ENCODE measurements around the gene JOSD2. TPM values are rescaled to one million over a fixed set of nuclear protein-coding genes. Genes with fewer than 3 reads are reported as not detected.

JOSD2 gene
- total RNA-seq, 1 donor from 2014 or later: 19.1 TPM

DNA sequence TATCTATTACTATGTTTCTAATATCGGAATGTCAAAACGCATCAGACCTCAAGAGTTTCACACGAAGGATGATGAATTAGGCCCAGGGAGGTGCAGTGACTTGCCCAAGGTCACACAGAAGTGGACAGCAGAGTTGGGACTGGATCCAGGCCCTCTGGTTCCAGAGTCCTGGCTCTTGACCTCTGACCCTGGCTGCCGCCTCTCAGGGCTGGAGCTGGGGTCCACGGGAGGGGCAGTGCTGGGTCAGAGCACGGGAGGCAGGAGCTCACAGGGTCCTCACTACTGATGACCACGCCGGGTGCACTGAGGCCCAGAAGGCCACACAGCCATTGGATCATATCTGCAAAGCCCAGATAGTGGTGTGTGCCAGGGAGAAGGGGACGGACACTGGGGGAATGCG is 11.9 kb upstream of the JOSD2 start:
- H3K9me3 Mint-ChIP-seq (ENCODE audit: unreplicated experiment): peaks cover 2% of the 10 kb centered on the region
- H3K36me3 Mint-ChIP-seq (ENCODE audit: unreplicated experiment): no peaks in the 10 kb centered on the region
- no peak for DNase-seq
- H3K27ac Mint-ChIP-seq (ENCODE audit: unreplicated experiment): no peak overlapping the region
- H3K4me3 Mint-ChIP-seq (ENCODE audit: unreplicated experiment): no peak overlapping the region
- H3K27me3 Mint-ChIP-seq (ENCODE audit: unreplicated experiment): peaks cover 4% of the 10 kb centered on the region
- H3K4me1 Mint-ChIP-seq (ENCODE audit: low read depth, unreplicated experiment): no peaks in the 10 kb centered on the region
- TF ChIP-seq, protein P1, sequence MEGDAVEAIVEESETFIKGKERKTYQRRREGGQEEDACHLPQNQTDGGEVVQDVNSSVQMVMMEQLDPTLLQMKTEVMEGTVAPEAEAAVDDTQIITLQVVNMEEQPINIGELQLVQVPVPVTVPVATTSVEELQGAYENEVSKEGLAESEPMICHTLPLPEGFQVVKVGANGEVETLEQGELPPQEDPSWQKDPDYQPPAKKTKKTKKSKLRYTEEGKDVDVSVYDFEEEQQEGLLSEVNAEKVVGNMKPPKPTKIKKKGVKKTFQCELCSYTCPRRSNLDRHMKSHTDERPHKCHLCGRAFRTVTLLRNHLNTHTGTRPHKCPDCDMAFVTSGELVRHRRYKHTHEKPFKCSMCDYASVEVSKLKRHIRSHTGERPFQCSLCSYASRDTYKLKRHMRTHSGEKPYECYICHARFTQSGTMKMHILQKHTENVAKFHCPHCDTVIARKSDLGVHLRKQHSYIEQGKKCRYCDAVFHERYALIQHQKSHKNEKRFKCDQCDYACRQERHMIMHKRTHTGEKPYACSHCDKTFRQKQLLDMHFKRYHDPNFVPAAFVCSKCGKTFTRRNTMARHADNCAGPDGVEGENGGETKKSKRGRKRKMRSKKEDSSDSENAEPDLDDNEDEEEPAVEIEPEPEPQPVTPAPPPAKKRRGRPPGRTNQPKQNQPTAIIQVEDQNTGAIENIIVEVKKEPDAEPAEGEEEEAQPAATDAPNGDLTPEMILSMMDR (IDR thresholded peaks at IDR 0.05; ENCODE audit: partially characterized antibody, unreplicated experiment): no peak

DNA sequence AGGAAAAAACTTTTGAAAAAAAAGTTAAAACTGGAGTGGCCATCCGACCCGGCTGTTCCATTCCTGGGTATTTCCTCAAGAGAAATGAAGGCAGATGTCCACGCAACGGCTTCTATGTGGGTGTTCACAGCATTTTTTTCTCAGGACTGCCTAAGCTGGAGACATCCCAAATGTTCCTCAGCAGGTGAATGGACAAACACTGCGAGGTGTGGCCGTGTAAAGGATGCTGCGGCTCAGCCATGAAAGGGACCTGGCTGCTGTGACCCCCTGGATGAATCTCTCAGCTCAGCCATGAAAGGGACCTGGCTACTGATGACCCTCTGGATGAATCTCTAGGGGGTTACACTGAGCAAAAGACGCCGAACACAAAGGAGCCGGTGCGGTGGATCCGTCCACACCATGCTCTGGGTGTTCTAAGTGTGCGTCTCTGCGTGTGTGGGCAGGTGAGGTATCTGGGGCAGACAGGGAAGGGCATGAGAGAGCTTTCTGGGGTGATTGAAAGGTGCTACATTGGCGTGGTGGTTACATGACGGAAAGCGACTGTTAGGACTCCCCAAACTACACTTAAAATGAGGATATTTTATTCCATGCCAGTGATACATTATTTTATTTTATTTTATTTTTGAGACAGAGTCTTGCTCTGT is 10.0 kb upstream of the JOSD2 start:
- no peak overlapping the region for H3K4me3 Mint-ChIP-seq (ENCODE audit: unreplicated experiment)
- H3K27me3 Mint-ChIP-seq (ENCODE audit: unreplicated experiment): peaks cover 4% of the 10 kb centered on the region
- no peak overlapping the region for H3K27ac Mint-ChIP-seq (ENCODE audit: unreplicated experiment)

DNA sequence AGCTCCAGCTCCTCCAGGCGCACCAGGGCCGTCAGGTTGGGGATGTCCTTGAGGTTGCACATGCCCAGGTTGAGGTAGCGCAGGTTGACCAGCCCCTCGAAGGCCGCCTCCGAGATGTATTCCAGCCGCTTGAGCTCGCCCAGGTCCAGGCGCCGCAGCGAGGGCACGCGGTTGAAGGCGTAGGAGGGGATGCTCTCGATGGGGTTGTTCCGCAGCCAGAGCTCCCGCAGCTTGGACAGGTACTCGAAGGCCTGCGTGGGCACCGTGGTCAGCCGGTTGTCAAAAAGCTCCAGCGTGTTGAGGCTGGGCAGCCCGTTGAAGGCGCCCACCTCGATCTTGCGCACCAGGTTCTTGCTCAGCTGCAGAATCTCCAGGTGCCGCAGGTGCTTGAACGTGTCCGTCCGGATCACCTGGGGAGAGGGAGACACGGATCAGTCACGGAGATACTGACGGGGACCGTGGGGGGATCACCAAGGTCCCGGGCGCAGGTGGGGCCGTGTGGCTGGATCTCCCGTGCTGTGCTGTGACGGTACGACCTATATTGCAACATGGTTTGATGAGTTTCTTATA is 8.1 kb upstream of the JOSD2 start:
- DNase-seq: no peak
- Mint-ChIP-seq H3K4me1 (ENCODE audit: low read depth, unreplicated experiment) (peaks cover 2% of the 10 kb centered on the region), H3K27me3 (ENCODE audit: unreplicated experiment) (peaks cover 6% of the 10 kb centered on the region), H3K4me3 (ENCODE audit: unreplicated experiment) (no peak overlapping the region), H3K27ac (ENCODE audit: unreplicated experiment) (no peak overlapping the region), H3K36me3 (ENCODE audit: unreplicated experiment) (no peaks in the 10 kb centered on the region), H3K9me3 (ENCODE audit: unreplicated experiment) (peaks cover 2% of the 10 kb centered on the region)
- TF ChIP-seq, protein P1 (IDR thresholded peaks at IDR 0.05; ENCODE audit: partially characterized antibody, unreplicated experiment): no peak

More for the DNA sequence above, 10.0 kb upstream of the JOSD2 start:
- DNase-seq: no peak
- H3K36me3 Mint-ChIP-seq (ENCODE audit: unreplicated experiment): no peaks in the 10 kb centered on the region
- TF ChIP-seq, protein P1 (IDR thresholded peaks at IDR 0.05; ENCODE audit: partially characterized antibody, unreplicated experiment): no peak
- H3K9me3 Mint-ChIP-seq (ENCODE audit: unreplicated experiment): peaks cover 2% of the 10 kb centered on the region
- no peaks in the 10 kb centered on the region for H3K4me1 Mint-ChIP-seq (ENCODE audit: low read depth, unreplicated experiment)

DNA sequence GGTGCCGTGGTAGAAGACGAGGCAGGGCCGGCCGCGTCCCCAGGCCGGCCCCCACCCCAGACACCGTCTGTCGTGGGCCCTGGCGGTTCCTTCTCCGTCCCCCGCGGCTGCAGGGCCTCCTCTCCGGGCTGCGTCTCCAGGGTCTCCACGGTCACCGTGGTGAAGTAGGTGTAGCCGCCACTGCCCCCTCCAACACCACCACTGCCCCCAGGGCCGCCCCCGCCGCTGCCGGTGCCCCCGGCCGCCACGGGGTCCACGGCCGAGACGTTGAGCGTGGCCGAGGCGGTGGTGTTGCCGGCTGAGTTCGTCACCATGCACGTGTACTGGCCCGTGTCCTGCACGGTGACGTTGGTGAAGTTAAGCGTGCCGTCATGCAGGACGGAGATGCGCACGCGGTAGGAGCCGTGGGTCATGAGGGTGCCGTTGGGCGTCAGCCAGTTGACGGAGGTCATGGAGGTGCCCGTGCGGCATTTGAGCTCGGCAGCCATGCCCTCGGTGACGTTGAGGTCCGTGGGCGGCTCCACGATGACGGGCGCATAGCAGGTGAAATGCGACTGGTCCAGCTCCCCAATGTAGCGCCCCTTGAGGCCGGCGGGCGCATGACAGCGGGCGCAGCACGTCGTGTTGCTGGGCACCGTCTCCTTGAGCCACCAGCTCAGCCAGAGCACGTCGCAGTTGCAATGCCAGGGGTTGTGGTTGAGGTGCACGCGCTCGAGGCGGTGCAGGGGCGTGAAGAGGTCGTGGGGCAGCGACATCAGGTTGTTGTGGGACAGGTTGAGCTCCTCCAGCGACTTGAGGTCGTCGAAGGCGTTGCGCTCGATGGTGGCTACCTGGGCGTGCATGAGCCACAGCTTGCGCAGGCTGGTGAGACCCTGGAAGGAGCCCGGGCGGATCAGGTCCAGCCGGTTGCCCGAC is 7.4 kb upstream of the JOSD2 start:
- H3K36me3 Mint-ChIP-seq (ENCODE audit: unreplicated experiment): no peaks in the 10 kb centered on the region
- H3K9me3 Mint-ChIP-seq (ENCODE audit: unreplicated experiment): peaks cover 2% of the 10 kb centered on the region
- TF ChIP-seq, protein P1 (IDR thresholded peaks at IDR 0.05; ENCODE audit: partially characterized antibody, unreplicated experiment): peak; percentile 34
- DNase-seq: no peak
- no peak overlapping the region for H3K27ac Mint-ChIP-seq (ENCODE audit: unreplicated experiment)
- peaks cover 7% of the 10 kb centered on the region for H3K27me3 Mint-ChIP-seq (ENCODE audit: unreplicated experiment)
- peaks cover 5% of the 10 kb centered on the region for H3K4me1 Mint-ChIP-seq (ENCODE audit: low read depth, unreplicated experiment)
- H3K4me3 Mint-ChIP-seq (ENCODE audit: unreplicated experiment): no peak overlapping the region
